ENCODE results near the gene MYCL. TPM values are rescaled to one million over a fixed set of nuclear protein-coding genes. Genes with fewer than 3 reads are reported as not detected.

The MYCL gene
- total and polyA plus RNA-seq, 10 of the 15 experiments (the other 5 are each of a cell fraction or from before 2014, with no cell fraction given), result 0.11 to 1.4 (median 0.40) TPM; not detected in 1

DNA sequence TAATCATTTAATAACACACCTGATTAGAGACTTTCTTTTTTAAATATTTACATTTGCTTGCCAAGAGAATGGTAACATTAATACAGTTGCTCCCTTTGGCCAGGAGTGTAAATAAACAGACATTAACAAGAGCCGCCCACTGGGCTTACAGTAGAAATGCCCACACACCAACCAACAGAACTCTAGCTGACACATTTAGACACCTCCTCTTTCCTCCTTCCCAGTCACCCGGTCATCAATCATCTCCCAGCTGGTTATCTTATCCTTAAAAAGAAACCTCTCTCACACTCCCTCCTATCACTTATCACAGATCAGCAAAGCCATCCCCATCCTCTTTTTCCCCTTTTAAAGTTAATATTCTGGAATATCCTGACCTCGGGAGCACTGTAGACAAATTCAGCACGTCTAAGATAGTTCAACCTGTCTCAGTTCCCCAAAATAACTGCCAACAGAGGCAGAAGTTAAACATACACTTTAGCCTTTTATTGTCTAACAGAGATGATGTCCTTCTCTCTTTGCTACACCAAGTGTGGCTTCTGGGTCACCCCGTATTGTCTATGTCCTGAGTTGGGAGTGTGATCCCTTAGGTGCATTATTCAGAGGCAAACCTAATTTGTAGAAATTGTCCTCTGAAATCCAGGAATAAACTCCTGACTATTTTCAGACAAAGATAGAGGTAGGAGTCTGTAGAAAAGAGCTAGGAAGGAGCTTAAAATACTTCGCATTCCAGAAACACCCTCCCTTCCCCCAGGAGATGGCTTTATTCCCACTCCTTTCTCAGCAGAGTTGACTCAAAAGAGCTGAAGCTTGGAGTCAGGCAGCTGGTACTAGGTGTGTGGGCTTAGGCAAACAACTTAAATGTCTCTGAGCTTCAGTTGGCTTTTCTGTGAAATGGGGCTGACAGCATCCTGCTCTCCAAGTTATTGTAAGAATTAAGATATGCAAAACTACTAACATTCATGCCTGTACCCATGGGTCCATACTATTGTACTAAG is 8.8 kb downstream of the MYCL start (continued):
- TF ChIP-seq, protein P1, sequence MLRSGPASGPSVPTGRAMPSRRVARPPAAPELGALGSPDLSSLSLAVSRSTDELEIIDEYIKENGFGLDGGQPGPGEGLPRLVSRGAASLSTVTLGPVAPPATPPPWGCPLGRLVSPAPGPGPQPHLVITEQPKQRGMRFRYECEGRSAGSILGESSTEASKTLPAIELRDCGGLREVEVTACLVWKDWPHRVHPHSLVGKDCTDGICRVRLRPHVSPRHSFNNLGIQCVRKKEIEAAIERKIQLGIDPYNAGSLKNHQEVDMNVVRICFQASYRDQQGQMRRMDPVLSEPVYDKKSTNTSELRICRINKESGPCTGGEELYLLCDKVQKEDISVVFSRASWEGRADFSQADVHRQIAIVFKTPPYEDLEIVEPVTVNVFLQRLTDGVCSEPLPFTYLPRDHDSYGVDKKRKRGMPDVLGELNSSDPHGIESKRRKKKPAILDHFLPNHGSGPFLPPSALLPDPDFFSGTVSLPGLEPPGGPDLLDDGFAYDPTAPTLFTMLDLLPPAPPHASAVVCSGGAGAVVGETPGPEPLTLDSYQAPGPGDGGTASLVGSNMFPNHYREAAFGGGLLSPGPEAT (IDR thresholded peaks at IDR 0.05; ENCODE audit: low read depth), result peak; percentile 84
- TF ChIP-seq EP300 (IDR thresholded peaks at IDR 0.05; ENCODE audit: borderline replicate concordance in 1 of 2, control insufficient read depth in 1 of 2, low read depth in 2 of 2, low read length in 2 of 2) (no peak), CHD2 (IDR thresholded peaks at IDR 0.05; ENCODE audit: borderline replicate concordance, low read depth, low read length) (no peak), MTA2 (IDR thresholded peaks at IDR 0.05; ENCODE audit: low read depth) (0 out of 2 replicates have a peak, but pooled peaks have one; percentile 59), STAT3 (IDR thresholded peaks at IDR 0.05; ENCODE audit: low read depth, low read length) (no peak), NBN (IDR thresholded peaks at IDR 0.05) (peak; percentile 68), DPF2 (IDR thresholded peaks at IDR 0.05) (peak; percentile 62; the same call in 1 of the 2 replicates), SMAD5 (IDR thresholded peaks at IDR 0.05; ENCODE audit: low read depth) (no peak), IKZF2 (IDR thresholded peaks at IDR 0.05) (peak; percentile 83 to 84), ZNF384 (IDR thresholded peaks at IDR 0.05; ENCODE audit: borderline replicate concordance, low read depth, low read length) (no peak), HDGF (IDR thresholded peaks at IDR 0.05) (peak; percentile 49; the same call in 1 of the 2 replicates)
- TF ChIP-seq, protein P2, sequence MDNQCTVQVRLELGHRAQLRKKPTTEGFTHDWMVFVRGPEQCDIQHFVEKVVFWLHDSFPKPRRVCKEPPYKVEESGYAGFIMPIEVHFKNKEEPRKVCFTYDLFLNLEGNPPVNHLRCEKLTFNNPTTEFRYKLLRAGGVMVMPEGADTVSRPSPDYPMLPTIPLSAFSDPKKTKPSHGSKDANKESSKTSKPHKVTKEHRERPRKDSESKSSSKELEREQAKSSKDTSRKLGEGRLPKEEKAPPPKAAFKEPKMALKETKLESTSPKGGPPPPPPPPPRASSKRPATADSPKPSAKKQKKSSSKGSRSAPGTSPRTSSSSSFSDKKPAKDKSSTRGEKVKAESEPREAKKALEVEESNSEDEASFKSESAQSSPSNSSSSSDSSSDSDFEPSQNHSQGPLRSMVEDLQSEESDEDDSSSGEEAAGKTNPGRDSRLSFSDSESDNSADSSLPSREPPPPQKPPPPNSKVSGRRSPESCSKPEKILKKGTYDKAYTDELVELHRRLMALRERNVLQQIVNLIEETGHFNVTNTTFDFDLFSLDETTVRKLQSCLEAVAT (IDR thresholded peaks at IDR 0.05), result peak; percentile 52; the same call in 1 of the 2 replicates
- TF ChIP-seq, protein P3, sequence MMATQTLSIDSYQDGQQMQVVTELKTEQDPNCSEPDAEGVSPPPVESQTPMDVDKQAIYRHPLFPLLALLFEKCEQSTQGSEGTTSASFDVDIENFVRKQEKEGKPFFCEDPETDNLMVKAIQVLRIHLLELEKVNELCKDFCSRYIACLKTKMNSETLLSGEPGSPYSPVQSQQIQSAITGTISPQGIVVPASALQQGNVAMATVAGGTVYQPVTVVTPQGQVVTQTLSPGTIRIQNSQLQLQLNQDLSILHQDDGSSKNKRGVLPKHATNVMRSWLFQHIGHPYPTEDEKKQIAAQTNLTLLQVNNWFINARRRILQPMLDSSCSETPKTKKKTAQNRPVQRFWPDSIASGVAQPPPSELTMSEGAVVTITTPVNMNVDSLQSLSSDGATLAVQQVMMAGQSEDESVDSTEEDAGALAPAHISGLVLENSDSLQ (IDR thresholded peaks at IDR 0.05), result peak; percentile 85
- TF ChIP-seq, protein P4, sequence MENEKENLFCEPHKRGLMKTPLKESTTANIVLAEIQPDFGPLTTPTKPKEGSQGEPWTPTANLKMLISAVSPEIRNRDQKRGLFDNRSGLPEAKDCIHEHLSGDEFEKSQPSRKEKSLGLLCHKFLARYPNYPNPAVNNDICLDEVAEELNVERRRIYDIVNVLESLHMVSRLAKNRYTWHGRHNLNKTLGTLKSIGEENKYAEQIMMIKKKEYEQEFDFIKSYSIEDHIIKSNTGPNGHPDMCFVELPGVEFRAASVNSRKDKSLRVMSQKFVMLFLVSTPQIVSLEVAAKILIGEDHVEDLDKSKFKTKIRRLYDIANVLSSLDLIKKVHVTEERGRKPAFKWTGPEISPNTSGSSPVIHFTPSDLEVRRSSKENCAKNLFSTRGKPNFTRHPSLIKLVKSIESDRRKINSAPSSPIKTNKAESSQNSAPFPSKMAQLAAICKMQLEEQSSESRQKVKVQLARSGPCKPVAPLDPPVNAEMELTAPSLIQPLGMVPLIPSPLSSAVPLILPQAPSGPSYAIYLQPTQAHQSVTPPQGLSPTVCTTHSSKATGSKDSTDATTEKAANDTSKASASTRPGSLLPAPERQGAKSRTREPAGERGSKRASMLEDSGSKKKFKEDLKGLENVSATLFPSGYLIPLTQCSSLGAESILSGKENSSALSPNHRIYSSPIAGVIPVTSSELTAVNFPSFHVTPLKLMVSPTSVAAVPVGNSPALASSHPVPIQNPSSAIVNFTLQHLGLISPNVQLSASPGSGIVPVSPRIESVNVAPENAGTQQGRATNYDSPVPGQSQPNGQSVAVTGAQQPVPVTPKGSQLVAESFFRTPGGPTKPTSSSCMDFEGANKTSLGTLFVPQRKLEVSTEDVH (IDR thresholded peaks at IDR 0.05; ENCODE audit: low read depth, partially characterized antibody), result no peak
- TF ChIP-seq, protein P5, sequence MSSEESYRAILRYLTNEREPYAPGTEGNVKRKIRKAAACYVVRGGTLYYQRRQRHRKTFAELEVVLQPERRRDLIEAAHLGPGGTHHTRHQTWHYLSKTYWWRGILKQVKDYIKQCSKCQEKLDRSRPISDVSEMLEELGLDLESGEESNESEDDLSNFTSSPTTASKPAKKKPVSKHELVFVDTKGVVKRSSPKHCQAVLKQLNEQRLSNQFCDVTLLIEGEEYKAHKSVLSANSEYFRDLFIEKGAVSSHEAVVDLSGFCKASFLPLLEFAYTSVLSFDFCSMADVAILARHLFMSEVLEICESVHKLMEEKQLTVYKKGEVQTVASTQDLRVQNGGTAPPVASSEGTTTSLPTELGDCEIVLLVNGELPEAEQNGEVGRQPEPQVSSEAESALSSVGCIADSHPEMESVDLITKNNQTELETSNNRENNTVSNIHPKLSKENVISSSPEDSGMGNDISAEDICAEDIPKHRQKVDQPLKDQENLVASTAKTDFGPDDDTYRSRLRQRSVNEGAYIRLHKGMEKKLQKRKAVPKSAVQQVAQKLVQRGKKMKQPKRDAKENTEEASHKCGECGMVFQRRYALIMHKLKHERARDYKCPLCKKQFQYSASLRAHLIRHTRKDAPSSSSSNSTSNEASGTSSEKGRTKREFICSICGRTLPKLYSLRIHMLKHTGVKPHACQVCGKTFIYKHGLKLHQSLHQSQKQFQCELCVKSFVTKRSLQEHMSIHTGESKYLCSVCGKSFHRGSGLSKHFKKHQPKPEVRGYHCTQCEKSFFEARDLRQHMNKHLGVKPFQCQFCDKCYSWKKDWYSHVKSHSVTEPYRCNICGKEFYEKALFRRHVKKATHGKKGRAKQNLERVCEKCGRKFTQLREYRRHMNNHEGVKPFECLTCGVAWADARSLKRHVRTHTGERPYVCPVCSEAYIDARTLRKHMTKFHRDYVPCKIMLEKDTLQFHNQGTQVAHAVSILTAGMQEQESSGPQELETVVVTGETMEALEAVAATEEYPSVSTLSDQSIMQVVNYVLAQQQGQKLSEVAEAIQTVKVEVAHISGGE (CRISPR knock-in tag; IDR thresholded peaks at IDR 0.05), result no peak
- TF ChIP-seq, protein P6, sequence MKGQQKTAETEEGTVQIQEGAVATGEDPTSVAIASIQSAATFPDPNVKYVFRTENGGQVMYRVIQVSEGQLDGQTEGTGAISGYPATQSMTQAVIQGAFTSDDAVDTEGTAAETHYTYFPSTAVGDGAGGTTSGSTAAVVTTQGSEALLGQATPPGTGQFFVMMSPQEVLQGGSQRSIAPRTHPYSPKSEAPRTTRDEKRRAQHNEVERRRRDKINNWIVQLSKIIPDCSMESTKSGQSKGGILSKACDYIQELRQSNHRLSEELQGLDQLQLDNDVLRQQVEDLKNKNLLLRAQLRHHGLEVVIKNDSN (IDR thresholded peaks at IDR 0.05; ENCODE audit: borderline replicate concordance, extremely low read length, insufficient read depth, low read depth, low read length), result no peak

Measured in GM12878 (cell line).